Neural cell (in vitro differentiated cells): ENCODE measurements around the gene SLK. TPM values are rescaled to one million over a fixed set of nuclear protein-coding genes. Genes with fewer than 3 reads are reported as not detected.

Experiments
- H2AFZ ChIP-seq: fragments of 200-600, 300-800 bp; sonication (generic), shearing (Covaris generic); 2 replicates; pipeline ENCODE4 v1.6.0; 2014; ENCODE audit warnings: low read depth, mild to moderate bottlenecking, antibody characterized with exemption, low read length, moderate library complexity
- H3F3A ChIP-seq: fragments of 200-600 bp; shearing (Covaris generic); 2 replicates; pipeline ENCODE4 v1.6.1; 2016; ENCODE audit warnings: mild to moderate bottlenecking, moderate library complexity, mixed read lengths, antibody characterized with exemption, low read length; ENCODE audit not compliant: insufficient read depth, poor library complexity, severe bottlenecking
- H3K27ac ChIP-seq: fragments of 200-600, 300-800 bp; sonication (generic), shearing (Covaris generic); 2 replicates; pipeline ENCODE4 v1.5.1; 2014; ENCODE audit warnings: mild to moderate bottlenecking, low read length, moderate library complexity
- H3K27me3 ChIP-seq: fragments of 300-800, 200-600 bp; sonication (generic), shearing (Covaris generic); 2 replicates; pipeline ENCODE4 v1.6.0; 2014; ENCODE audit warnings: mild to moderate bottlenecking, low read depth, low read length, moderate library complexity; ENCODE audit not compliant: insufficient read depth
- H3K36me3 ChIP-seq: fragments of 300-800, 200-600 bp; sonication (generic), shearing (Covaris generic); 2 replicates; pipeline ENCODE4 v1.5.1; 2014; ENCODE audit warnings: mild to moderate bottlenecking, antibody characterized with exemption, low read length, moderate library complexity; ENCODE audit not compliant: insufficient read depth
- H3K4me2 ChIP-seq: fragments of 300-800, 200-600 bp; sonication (generic), shearing (Covaris generic); 2 replicates; pipeline ENCODE4 v1.6.0; 2014; ENCODE audit warnings: mild to moderate bottlenecking, low read length
- H3K4me3 ChIP-seq: fragments of 300-800, 200-600 bp; sonication (generic), shearing (Covaris generic); 2 replicates; pipeline ENCODE4 v1.5.1; 2014; ENCODE audit warnings: mild to moderate bottlenecking, low read length, moderate library complexity
- H3K79me2 ChIP-seq: fragments of 200-600 bp; shearing (Covaris generic); replicated peaks from 2 replicates; pipeline ENCODE4 v1.6.0; 2014; ENCODE audit warnings: mild to moderate bottlenecking, low read length, moderate library complexity; ENCODE audit not compliant: insufficient read depth
- H3K9ac ChIP-seq: fragments of 300-800, 200-600 bp; sonication (generic), shearing (Covaris generic); 2 replicates; pipeline ENCODE4 v1.6.1; 2016; ENCODE audit warnings: mild to moderate bottlenecking, low read length, mixed read lengths
- H3K9me2 ChIP-seq: fragments of 200-600 bp; shearing (Covaris generic); 2 replicates; pipeline ENCODE4 v1.6.1; 2016; ENCODE audit warnings: mild to moderate bottlenecking, low read length, mixed read lengths; ENCODE audit not compliant: insufficient read depth
- H3K9me3 ChIP-seq: fragments of 200-600, 300-800 bp; sonication (generic), shearing (Covaris generic); 2 replicates; pipeline ENCODE4 v1.6.1; 2016; ENCODE audit warnings: mild to moderate bottlenecking, mixed run types, low read length, moderate library complexity, mixed read lengths
- H4K20me1 ChIP-seq: fragments of 200-600 bp; shearing (Covaris generic); 2 replicates; pipeline ENCODE4 v1.6.1; 2016; ENCODE audit warnings: mild to moderate bottlenecking, mixed run types; ENCODE audit not compliant: insufficient read depth
- CTCF ChIP-seq: fragments of 450-650 bp; IDR thresholded peaks from 2 replicates; pipeline ENCODE4 v1.5.1; 2014; ENCODE audit warnings: antibody characterized with exemption, mild to moderate bottlenecking, moderate library complexity; ENCODE audit not compliant: poor library complexity, severe bottlenecking
- EP300 ChIP-seq: fragments of 450-650 bp; conservative IDR thresholded peaks from 2 replicates; pipeline ENCODE4 v1.6.1; 2014; ENCODE audit warnings: antibody characterized with exemption, mild to moderate bottlenecking, moderate library complexity; ENCODE audit not compliant: poor library complexity, severe bottlenecking
- EZH2 ChIP-seq: fragments of 200-600, 300-800 bp; shearing (Covaris generic), sonication (generic); IDR thresholded peaks from 2 replicates; pipeline ENCODE4 v1.6.1; 2014; ENCODE audit warnings: antibody characterized with exemption, low read length, borderline replicate concordance, mild to moderate bottlenecking; ENCODE audit not compliant: insufficient read depth, poor library complexity, severe bottlenecking
- MXI1 ChIP-seq: fragments of 450-650 bp; conservative IDR thresholded peaks from 2 replicates; pipeline ENCODE4 v1.6.1; 2014; ENCODE audit warnings: antibody characterized with exemption, mild to moderate bottlenecking; ENCODE audit not compliant: poor library complexity, severe bottlenecking
- POLR2AphosphoS5 ChIP-seq: IDR thresholded peaks from 2 replicates; pipeline ENCODE4 v1.6.1; 2012
- RAD21 ChIP-seq: fragments of 450-650 bp; conservative IDR thresholded peaks from 2 replicates; pipeline ENCODE4 v1.6.1; 2014; ENCODE audit warnings: antibody characterized with exemption, mild to moderate bottlenecking, moderate library complexity
- REST ChIP-seq: IDR thresholded peaks from 2 replicates; pipeline ENCODE4 v1.6.1; 2012; ENCODE audit warnings: borderline replicate concordance
- SMC3 ChIP-seq: fragments of 450-650 bp; conservative IDR thresholded peaks from 2 replicates; pipeline ENCODE4 v1.6.1; 2014; ENCODE audit warnings: antibody characterized with exemption, mild to moderate bottlenecking, moderate library complexity; ENCODE audit not compliant: poor library complexity
- TAF1 ChIP-seq: IDR thresholded peaks from 2 replicates; pipeline ENCODE4 v1.6.1; 2012; ENCODE audit warnings: low read depth
- polyA plus RNA-seq: library from polyadenylated mRNA; depleted of rRNA; stranded (reverse); fragments of >200 nt; gene quantifications from 2 replicates; pipeline ENCODE4 v1.2.3, GENCODE V29; 2014

SLK gene
- polyA plus RNA-seq, 1 donor from 2014 or later: 23.7 TPM

DNA sequence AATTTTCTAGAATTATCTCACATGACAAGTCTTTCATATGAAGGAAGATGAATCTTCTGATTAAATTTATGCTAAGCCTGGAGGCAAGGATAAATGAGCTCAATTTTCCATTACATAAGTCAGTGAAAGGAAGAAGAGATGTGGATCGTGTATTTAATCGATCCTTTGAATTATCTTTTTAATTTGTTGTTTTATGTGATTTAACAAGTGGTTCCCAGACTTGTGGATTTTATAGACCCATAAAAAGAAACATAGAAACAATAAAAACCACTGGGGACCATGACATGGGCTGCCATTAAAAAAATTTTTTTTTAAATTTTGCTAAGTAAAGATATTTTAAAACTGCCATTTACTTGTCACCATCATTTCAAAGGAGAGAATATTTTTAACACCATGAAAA is 45.0 kb downstream of the SLK start:
- H3K27ac ChIP-seq: no peak overlapping the region
- no peak overlapping the region for H2AFZ ChIP-seq
- H3K36me3 ChIP-seq: no peaks in the 10 kb centered on the region
- TF ChIP-seq REST (no peak), RAD21 (no peak), SMC3 (no peak), CTCF (no peak), MXI1 (no peak), EZH2 (no peak), TAF1 (no peak), EP300 (no peak), POLR2AphosphoS5 (no peak)
- no peaks in the 10 kb centered on the region for H3K27me3 ChIP-seq
- H3K4me3 ChIP-seq: no peak overlapping the region
- H4K20me1 ChIP-seq: no peaks in the 10 kb centered on the region
- no peaks in the 10 kb centered on the region for H3F3A ChIP-seq
- no peaks in the 10 kb centered on the region for H3K79me2 ChIP-seq
- no peaks in the 10 kb centered on the region for H3K9me2 ChIP-seq
- no peak overlapping the region for H3K4me2 ChIP-seq
- no peaks in the 10 kb centered on the region for H3K9me3 ChIP-seq
- no peak overlapping the region for H3K9ac ChIP-seq

- Histone ChIP-seq H3K79me2 (no peaks in the 10 kb centered on the region), H3K27me3 (no peaks in the 10 kb centered on the region), H3K9me2 (no peaks in the 10 kb centered on the region), H3K4me2 (no peak overlapping the region), H3K9me3 (no peaks in the 10 kb centered on the region), H3K36me3 (no peaks in the 10 kb centered on the region), H3K9ac (no peak overlapping the region), H3K4me3 (no peak overlapping the region), H3F3A (no peaks in the 10 kb centered on the region), H2AFZ (no peak overlapping the region), H4K20me1 (no peaks in the 10 kb centered on the region), H3K27ac (no peak overlapping the region)
- TF ChIP-seq RAD21 (no peak), SMC3 (no peak), POLR2AphosphoS5 (no peak), CTCF (no peak), MXI1 (no peak), REST (no peak), EZH2 (no peak), TAF1 (no peak), EP300 (no peak)
Measured at GRCh38 chr10:104013489-104013888, 46.5 kb downstream of the SLK start.
